Fibroblast of lung (primary cell): ENCODE results near the gene RTP1. TPM values are rescaled to one million over a fixed set of nuclear protein-coding genes. Genes with fewer than 3 reads are reported as not detected.

Experiments
- DNase-seq, 2 donors: peaks; one replicate each; pipeline versions ENCODE4 v3.0.0 to v3.0.0-alpha.2; 2010; ENCODE audit warnings: low read depth in 2 of 2
- H2AFZ ChIP-seq: 2 replicates; pipeline ENCODE4 v1.5.1; 2012; ENCODE audit warnings: low read length, control low read depth, inconsistent platforms
- H3K27ac ChIP-seq: 2 replicates; pipeline ENCODE4 v1.5.1; 2011; ENCODE audit warnings: low read length, control low read depth; ENCODE audit not compliant: insufficient read depth
- H3K27me3 ChIP-seq: 2 replicates; pipeline ENCODE4 v1.5.1; 2011; ENCODE audit warnings: mild to moderate bottlenecking, low read length; ENCODE audit not compliant: control insufficient read depth, insufficient read depth
- H3K36me3 ChIP-seq: 2 replicates; pipeline ENCODE4 v1.5.1; 2011; ENCODE audit warnings: low read length; ENCODE audit not compliant: control insufficient read depth, insufficient read depth
- H3K4me1 ChIP-seq: 2 replicates; pipeline ENCODE4 v1.5.1; 2011; ENCODE audit warnings: low read length; ENCODE audit not compliant: control insufficient read depth, insufficient read depth; ENCODE audit errors: extremely low read depth
- H3K4me2 ChIP-seq: 2 replicates; pipeline ENCODE4 v1.5.1; 2011; ENCODE audit warnings: low read length, control low read depth; ENCODE audit not compliant: insufficient read depth; ENCODE audit errors: extremely low read depth
- H3K4me3 ChIP-seq, 4 experiments: fragments of 200-600 bp in 1 of 4; sonication (generic) in 1 of 4; replicated peaks in 1 of 4; 2 replicates each; pipeline ENCODE4 v1.5.1; 2011 to 2016; ENCODE audit warnings: low read length in 4 of 4, low read depth in 3 of 4, mild to moderate bottlenecking in 3 of 4, control low read depth in 2 of 4, inconsistent platforms in 1 of 4, mixed read lengths in 1 of 4; ENCODE audit not compliant: insufficient read depth in 1 of 4; ENCODE audit errors: control extremely low read depth in 1 of 4
- H3K79me2 ChIP-seq: 2 replicates; pipeline ENCODE4 v1.5.1; 2012; ENCODE audit warnings: mild to moderate bottlenecking, low read length, inconsistent platforms; ENCODE audit not compliant: control insufficient read depth, insufficient read depth
- H3K9ac ChIP-seq: 2 replicates; pipeline ENCODE4 v1.5.1; 2011; ENCODE audit warnings: mild to moderate bottlenecking, low read length, control low read depth; ENCODE audit not compliant: insufficient read depth
- H3K9me3 ChIP-seq: 2 replicates; pipeline ENCODE4 v1.5.1; 2012; ENCODE audit warnings: low read depth, low read length; ENCODE audit not compliant: control insufficient read depth, insufficient read depth
- H4K20me1 ChIP-seq: 2 replicates; pipeline ENCODE4 v1.5.1; 2011; ENCODE audit warnings: low read length; ENCODE audit not compliant: control insufficient read depth, insufficient read depth; ENCODE audit errors: extremely low read depth
- EZH2 ChIP-seq: IDR thresholded peaks from 2 replicates; pipeline ENCODE4 v1.5.1; 2012; ENCODE audit warnings: low read length, control low read depth, mild to moderate bottlenecking; ENCODE audit errors: missing control alignments
- polyA plus RNA-seq, 2 donors: library from polyadenylated mRNA; depleted of rRNA in 1 of 2; stranded (reverse) in 1 of 2; unstranded in 1 of 2; fragments of >200 nt; gene quantifications; 2 replicates each; pipeline ENCODE4 v1.2.1, GENCODE V29; 2011 to 2012; ENCODE audit warnings: missing spikeins in 1 of 2
- total RNA-seq: library from RNA; depleted of rRNA; stranded (reverse); fragments of >200 nt; gene quantifications from 2 replicates; pipeline ENCODE4 v1.2.1, GENCODE V29; 2014
- TF ChIP-seq, protein P1 (sequence below), 2 donors: IDR thresholded peaks in 1 of 2; conservative IDR thresholded peaks in 1 of 2; 1 replicate in 1 of 2; 2 replicates in 1 of 2; pipeline ENCODE4 v1.5.1; 2011 to 2012; ENCODE audit warnings: low read length in 2 of 2, control low read depth in 1 of 2, inconsistent platforms in 1 of 2, low read depth in 1 of 2, mild to moderate bottlenecking in 1 of 2

The RTP1 gene
- total and polyA plus RNA-seq, 2 donors (not counting 1 experiment from before 2014, with no cell fraction given) = under 0.01 TPM; not detected in 1

DNA sequence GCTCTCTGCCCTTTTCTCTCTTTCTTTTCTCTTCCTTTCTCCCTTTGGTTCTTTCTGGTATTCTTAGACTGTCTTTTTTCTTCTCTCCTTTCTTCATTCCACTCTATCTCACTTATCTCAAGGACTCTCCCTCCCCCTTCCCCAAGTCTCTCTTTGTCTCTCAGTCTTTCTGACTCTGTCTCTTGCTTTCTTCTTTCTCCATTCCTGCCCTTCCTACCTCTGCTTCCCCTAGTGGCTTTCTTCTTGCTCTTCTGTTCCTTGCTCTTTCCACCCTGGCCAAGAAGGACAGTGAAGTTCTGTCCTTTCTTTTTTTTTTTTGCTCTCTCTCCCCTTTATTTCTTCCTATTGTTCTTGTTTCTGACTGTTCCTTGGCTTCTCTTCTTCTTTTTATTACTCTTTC lies 35.7 kb upstream of the RTP1 start:
- no peak for TF ChIP-seq EZH2
- TF ChIP-seq, protein P1, sequence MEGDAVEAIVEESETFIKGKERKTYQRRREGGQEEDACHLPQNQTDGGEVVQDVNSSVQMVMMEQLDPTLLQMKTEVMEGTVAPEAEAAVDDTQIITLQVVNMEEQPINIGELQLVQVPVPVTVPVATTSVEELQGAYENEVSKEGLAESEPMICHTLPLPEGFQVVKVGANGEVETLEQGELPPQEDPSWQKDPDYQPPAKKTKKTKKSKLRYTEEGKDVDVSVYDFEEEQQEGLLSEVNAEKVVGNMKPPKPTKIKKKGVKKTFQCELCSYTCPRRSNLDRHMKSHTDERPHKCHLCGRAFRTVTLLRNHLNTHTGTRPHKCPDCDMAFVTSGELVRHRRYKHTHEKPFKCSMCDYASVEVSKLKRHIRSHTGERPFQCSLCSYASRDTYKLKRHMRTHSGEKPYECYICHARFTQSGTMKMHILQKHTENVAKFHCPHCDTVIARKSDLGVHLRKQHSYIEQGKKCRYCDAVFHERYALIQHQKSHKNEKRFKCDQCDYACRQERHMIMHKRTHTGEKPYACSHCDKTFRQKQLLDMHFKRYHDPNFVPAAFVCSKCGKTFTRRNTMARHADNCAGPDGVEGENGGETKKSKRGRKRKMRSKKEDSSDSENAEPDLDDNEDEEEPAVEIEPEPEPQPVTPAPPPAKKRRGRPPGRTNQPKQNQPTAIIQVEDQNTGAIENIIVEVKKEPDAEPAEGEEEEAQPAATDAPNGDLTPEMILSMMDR (conservative IDR thresholded peaks at IDR 0.05 in 1 of 2, IDR thresholded peaks at IDR 0.05 in 1 of 2; ENCODE audit: low read depth in 1 of 2, low read length in 2 of 2) = no peak
- Histone ChIP-seq H3K4me2 (no peak overlapping the region), H3K9me3 (no peaks in the 10 kb centered on the region), H3K4me3 (no peak overlapping the region), H2AFZ (no peak overlapping the region), H3K36me3 (no peaks in the 10 kb centered on the region), H3K27ac (no peak overlapping the region), H3K79me2 (no peaks in the 10 kb centered on the region), H3K27me3 (peaks cover 19% of the 10 kb centered on the region), H3K9ac (no peak overlapping the region), H3K4me1 (no peaks in the 10 kb centered on the region), H4K20me1 (no peaks in the 10 kb centered on the region)
- no peak for DNase-seq

DNA sequence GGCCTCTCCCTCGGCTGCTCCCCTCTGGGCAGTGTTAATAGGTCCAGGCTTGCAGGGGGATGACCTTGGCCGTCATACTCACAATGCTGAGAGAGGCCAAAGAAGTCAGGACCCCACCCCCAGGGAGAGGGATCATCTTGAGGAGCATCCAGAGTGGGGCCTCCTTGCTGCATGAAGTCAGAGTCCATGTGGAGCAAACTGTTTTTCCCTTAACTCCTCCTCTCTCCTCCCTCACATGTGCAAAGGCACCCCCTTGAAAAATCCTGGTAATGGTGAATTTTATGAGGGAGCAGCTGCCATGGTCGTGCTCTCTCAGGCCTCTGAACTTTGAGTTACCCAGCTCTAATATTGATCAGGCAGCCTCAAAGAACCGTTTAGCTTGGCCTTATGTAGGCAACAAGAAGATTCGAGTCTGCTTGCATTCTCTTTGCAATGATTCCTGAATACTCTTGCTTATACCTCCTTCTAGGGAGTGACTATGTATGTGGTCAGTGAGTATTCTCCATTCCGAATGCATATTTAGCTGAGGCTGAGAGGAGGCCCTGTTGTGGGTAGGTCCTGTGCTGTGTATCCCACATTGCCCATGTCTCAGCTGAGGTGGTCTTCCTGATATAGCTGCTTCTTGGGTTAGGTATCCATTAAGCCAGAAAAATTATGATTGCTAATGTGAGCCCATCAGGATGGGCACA lies 34.9 kb upstream of the RTP1 start:
- Histone ChIP-seq H3K4me1 (no peaks in the 10 kb centered on the region), H4K20me1 (no peaks in the 10 kb centered on the region), H3K36me3 (no peaks in the 10 kb centered on the region), H3K4me2 (no peak overlapping the region), H3K27me3 (peaks cover 19% of the 10 kb centered on the region), H3K9ac (no peak overlapping the region), H3K9me3 (no peaks in the 10 kb centered on the region), H2AFZ (no peak overlapping the region), H3K27ac (no peak overlapping the region), H3K4me3 (no peak overlapping the region), H3K79me2 (no peaks in the 10 kb centered on the region)
- DNase-seq = no peak
- TF ChIP-seq, protein P1 (conservative IDR thresholded peaks at IDR 0.05 in 1 of 2, IDR thresholded peaks at IDR 0.05 in 1 of 2; ENCODE audit: low read depth in 1 of 2, low read length in 2 of 2) = no peak

DNA sequence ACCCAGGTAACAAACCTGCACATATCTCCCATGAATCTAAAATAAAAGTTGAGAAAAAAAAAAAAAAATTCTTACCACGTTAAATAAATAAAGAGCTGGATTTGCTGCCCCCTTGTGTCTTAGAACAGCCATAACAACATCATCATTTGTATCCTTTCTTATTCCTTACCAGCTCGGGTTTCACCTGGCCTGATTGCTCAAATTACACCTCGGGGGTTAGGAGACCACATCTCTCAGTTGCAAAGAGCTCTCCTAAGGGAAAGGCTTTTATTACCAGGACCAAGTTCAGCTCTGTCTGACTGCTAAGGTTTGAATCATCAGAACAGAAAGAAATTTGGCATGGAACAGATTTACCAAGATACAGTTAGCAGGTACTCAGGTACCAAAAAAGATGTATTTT lies 32.1 kb upstream of the RTP1 start:
- Histone ChIP-seq H3K9me3 (no peaks in the 10 kb centered on the region), H4K20me1 (no peaks in the 10 kb centered on the region), H3K27ac (no peak overlapping the region), H3K27me3 (peaks cover 16% of the 10 kb centered on the region), H3K4me3 (no peak overlapping the region), H3K4me1 (no peaks in the 10 kb centered on the region), H2AFZ (no peak overlapping the region), H3K4me2 (no peak overlapping the region), H3K79me2 (no peaks in the 10 kb centered on the region), H3K36me3 (no peaks in the 10 kb centered on the region), H3K9ac (no peak overlapping the region)
- DNase-seq = peak; percentile 57 to 66
- TF ChIP-seq EZH2 = no peak
- TF ChIP-seq, protein P1 (conservative IDR thresholded peaks at IDR 0.05 in 1 of 2, IDR thresholded peaks at IDR 0.05 in 1 of 2; ENCODE audit: low read depth in 1 of 2, low read length in 2 of 2) = peak; percentile 52 to 63
